ENCODE results near the gene LY6G6F. TPM values are rescaled to one million over a fixed set of nuclear protein-coding genes. Genes with fewer than 3 reads are reported as not detected.

The LY6G6F gene
- total and polyA plus RNA-seq, 2 of the 13 experiments (the other 11 are each of a cell fraction or from before 2014, with no cell fraction given), result not detected

GRCh38 chr6:31660381-31661261 is 46.0 kb upstream of the LY6G6F start, which contains the start of gene C6orf47 (continued):
- TF ChIP-seq GPBP1L1 (CRISPR knock-in tag; IDR thresholded peaks at IDR 0.05), result no peak
- peak; percentile 51; the same call in 1 of the 2 replicates for TF ChIP-seq FOXP4 (CRISPR knock-in tag; IDR thresholded peaks at IDR 0.05)
- TF ChIP-seq ZNF550 (CRISPR knock-in tag; IDR thresholded peaks at IDR 0.05; ENCODE audit: borderline replicate concordance), result no peak
- TF ChIP-seq NR3C1 (CRISPR knock-in tag; IDR thresholded peaks at IDR 0.05), result no peak
- TF ChIP-seq ZFP36 (IDR thresholded peaks at IDR 0.05; ENCODE audit: borderline replicate concordance, low read depth, low read length, partially characterized antibody), result no peak
- peak; percentile 99 for TF ChIP-seq AKAP8 (CRISPR knock-in tag; IDR thresholded peaks at IDR 0.05)
- no peak for TF ChIP-seq ATAD3A (CRISPR knock-in tag; IDR thresholded peaks at IDR 0.05)
- TF ChIP-seq ZNF639 (CRISPR knock-in tag; conservative IDR thresholded peaks at IDR 0.05), result peak; percentile 83
- no peak for TF ChIP-seq MNT (IDR thresholded peaks at IDR 0.05)
- TF ChIP-seq ZFP36L1 (CRISPR knock-in tag; IDR thresholded peaks at IDR 0.05), result peak; percentile 82; the same call in 1 of the 2 replicates
- TF ChIP-seq ZNF615 (CRISPR knock-in tag; IDR thresholded peaks at IDR 0.05; ENCODE audit: borderline replicate concordance), result peak; percentile 87; the same call in 1 of the 2 replicates
- no peak for TF ChIP-seq U2AF1 (optimal IDR thresholded peaks at IDR 0.05; ENCODE audit: low read depth, low read length)
- TF ChIP-seq NRL (CRISPR knock-in tag; IDR thresholded peaks at IDR 0.05; ENCODE audit: borderline replicate concordance), result peak; percentile 86
- no peak for TF ChIP-seq USF2 (IDR thresholded peaks at IDR 0.05; ENCODE audit: low read depth, low read length)
- 0 out of 2 replicates have a peak, but pooled peaks have one; percentile 6 for TF ChIP-seq USF2 (CRISPR knock-in tag; IDR thresholded peaks at IDR 0.05; ENCODE audit: borderline replicate concordance)
- peak; percentile 91; the same call in 1 of the 2 replicates for TF ChIP-seq ZNF724P (CRISPR knock-in tag; IDR thresholded peaks at IDR 0.05; ENCODE audit: borderline replicate concordance)
- no peak for TF ChIP-seq PTBP1 (IDR thresholded peaks at IDR 0.05; ENCODE audit: low read depth, low read length, poor library complexity, severe bottlenecking)
